Spinal cord (tissue), 10 donors: ENCODE data around the gene NOVA2. TPM values are rescaled to one million over a fixed set of nuclear protein-coding genes. Genes with fewer than 3 reads are reported as not detected.

Experiments
- DNase-seq, 6 donors: peaks; one replicate each; pipeline versions ENCODE4 v3.0.0 to v3.0.0-alpha.2; 2013 to 2015; ENCODE audit warnings: low spot score in 6 of 6, low read depth in 4 of 6
- H3K27ac ChIP-seq: one replicate; pipeline ENCODE4 v1.5.1; 2013; ENCODE audit warnings: low read depth, low read length, control low read depth
- H3K27me3 ChIP-seq: one replicate; pipeline ENCODE4 v1.6.1; 2013; ENCODE audit warnings: low read length; ENCODE audit not compliant: control insufficient read depth, insufficient read depth
- H3K36me3 ChIP-seq: one replicate; pipeline ENCODE4 v1.6.1; 2013; ENCODE audit warnings: low read length; ENCODE audit not compliant: control insufficient read depth, insufficient read depth
- H3K4me1 ChIP-seq: one replicate; pipeline ENCODE4 v1.6.1; 2013; ENCODE audit warnings: low read length; ENCODE audit not compliant: control insufficient read depth, insufficient read depth
- H3K4me3 ChIP-seq: one replicate; pipeline ENCODE4 v1.5.1; 2013; ENCODE audit warnings: low read depth, low read length, control low read depth
- H3K9me3 ChIP-seq: one replicate; pipeline ENCODE4 v1.6.1; 2013; ENCODE audit warnings: low read length; ENCODE audit not compliant: control insufficient read depth, insufficient read depth
- WGBS: methylation state at CpG from one replicate; pipeline ENCODE4 v1.1.5; 2013; ENCODE audit warnings: missing lambda C conversion rate; ENCODE audit not compliant: insufficient coverage; 5-methylcytosine and 5-hydroxymethylcytosine counted together
- polyA plus RNA-seq, 2 donors: library from polyadenylated mRNA; unstranded; fragments of 120-200 nt; gene quantifications; one replicate each; pipeline ENCODE4 v1.2.1, GENCODE V29; 2013; ENCODE audit not compliant: insufficient read length in 2 of 2
- total RNA-seq, 2 donors: library from RNA; depleted of rRNA in 1 of 2; stranded (reverse); fragments of 120-200 nt in 1 of 2; fragments of >200 nt in 1 of 2; gene quantifications; one replicate each; pipeline versions ENCODE4 v1.2.3 to v1.2.4, GENCODE V29; 2013 to 2014
- donor health status: healthy.

The NOVA2 gene
- total and polyA plus RNA-seq, 4 donors = 5.4 to 52.4 (median 27.5) TPM

GRCh38 chr19:45918721-45919120, 54.9 kb downstream of the NOVA2 start:
- no peak overlapping the region for H3K4me3 ChIP-seq
- no peaks in the 10 kb centered on the region for H3K36me3 ChIP-seq
- no peaks in the 10 kb centered on the region for H3K27me3 ChIP-seq
- H3K4me1 ChIP-seq = peaks cover 23% of the 10 kb centered on the region
- no peak for DNase-seq
- H3K27ac ChIP-seq = no peak overlapping the region
- WGBS = 74% methylated on average over 3 of the region's 4 CpGs
- H3K9me3 ChIP-seq = no peaks in the 10 kb centered on the region

- peak in 1 of 6 donors; percentile 31 for DNase-seq
- Histone ChIP-seq H3K4me1 (peaks cover 24% of the 10 kb centered on the region), H3K27ac (no peak overlapping the region), H3K36me3 (no peaks in the 10 kb centered on the region), H3K9me3 (no peaks in the 10 kb centered on the region), H3K27me3 (no peaks in the 10 kb centered on the region), H3K4me3 (no peak overlapping the region)
- WGBS = no CpG with 5 or more reads among the region's 4 CpGs
Measured at GRCh38 chr19:45917421-45918091, 56.1 kb downstream of the NOVA2 start.

GRCh38 chr19:45913874-45914830, 59.5 kb downstream of the NOVA2 start, which contains the start of gene NANOS2:
TSS of gene NANOS2 (minus strand) at chr19:45914778. CDS start at chr19:45914693, 85 bp downstream.
- H3K36me3 ChIP-seq = no peaks in the 10 kb centered on the region
- H3K27me3 ChIP-seq = no peaks in the 10 kb centered on the region
- H3K4me1 ChIP-seq = peaks cover 7% of the 10 kb centered on the region
- no peak within 1 kb of the TSS for H3K4me3 ChIP-seq
- DNase-seq = no peak
- no peaks in the 10 kb centered on the region for H3K9me3 ChIP-seq
- WGBS = 61% methylated on average over 41 of the region's 44 CpGs
- no peak within 1 kb of the TSS for H3K27ac ChIP-seq

GRCh38 chr19:45911291-45911690, 62.4 kb downstream of the NOVA2 start:
- H3K4me3 ChIP-seq = no peak overlapping the region
- DNase-seq = no peak
- H3K27ac ChIP-seq = no peak overlapping the region
- peaks cover 4% of the 10 kb centered on the region for H3K4me1 ChIP-seq
- WGBS = 90% methylated on average over 3 of the region's 8 CpGs
- H3K27me3 ChIP-seq = no peaks in the 10 kb centered on the region
- no peaks in the 10 kb centered on the region for H3K36me3 ChIP-seq
- no peaks in the 10 kb centered on the region for H3K9me3 ChIP-seq

GRCh38 chr19:45908956-45909355, 64.7 kb downstream of the NOVA2 start:
- Histone ChIP-seq H3K4me3 (no peak overlapping the region), H3K4me1 (peaks cover 3% of the 10 kb centered on the region), H3K27me3 (no peaks in the 10 kb centered on the region), H3K36me3 (no peaks in the 10 kb centered on the region), H3K9me3 (no peaks in the 10 kb centered on the region), H3K27ac (no peak overlapping the region)
- WGBS = 78% methylated on average over 4 of the region's 5 CpGs
- DNase-seq = no peak

GRCh38 chr19:45906221-45906620, 67.4 kb downstream of the NOVA2 start:
- DNase-seq = no peak
- H3K36me3 ChIP-seq = peaks cover 2% of the 10 kb centered on the region
- H3K4me1 ChIP-seq = peaks cover 15% of the 10 kb centered on the region
- H3K9me3 ChIP-seq = no peaks in the 10 kb centered on the region
- WGBS = 87% methylated on average over 3 of the region's 3 CpGs
- no peak overlapping the region for H3K27ac ChIP-seq
- no peak overlapping the region for H3K4me3 ChIP-seq
- no peaks in the 10 kb centered on the region for H3K27me3 ChIP-seq

GRCh38 chr19:45905011-45905410, 68.7 kb downstream of the NOVA2 start:
- H3K4me3 ChIP-seq = no peak overlapping the region
- 90% methylated on average over 6 of the region's 10 CpGs for WGBS
- DNase-seq = no peak
- H3K36me3 ChIP-seq = peaks cover 10% of the 10 kb centered on the region
- H3K4me1 ChIP-seq = peaks cover 24% of the 10 kb centered on the region
- H3K27me3 ChIP-seq = no peaks in the 10 kb centered on the region
- H3K27ac ChIP-seq = no peak overlapping the region
- H3K9me3 ChIP-seq = no peaks in the 10 kb centered on the region

- H3K27ac ChIP-seq = peak overlapping the region; percentile 94
- peaks cover 27% of the 10 kb centered on the region for H3K36me3 ChIP-seq
- H3K4me3 ChIP-seq = peak overlapping the region; percentile 83
- WGBS = under 1% methylated on average over 65 of the region's 73 CpGs
- peaks cover 24% of the 10 kb centered on the region for H3K4me1 ChIP-seq
- H3K9me3 ChIP-seq = no peaks in the 10 kb centered on the region
- H3K27me3 ChIP-seq = no peaks in the 10 kb centered on the region
- peak; percentile 96 to 99 (median 98) for DNase-seq
Measured at GRCh38 chr19:45902651-45903625, 70.7 kb downstream of the NOVA2 start.
